Vagina (tissue), 2 donors: Measurements from ENCODE around the gene CEND1. TPM values are rescaled to one million over a fixed set of nuclear protein-coding genes. Genes with fewer than 3 reads are reported as not detected.

Experiments used
- DNase-seq, 2 donors: peaks; one replicate each; pipeline ENCODE4 v3.0.0-alpha.2; 2017; ENCODE audit errors: extremely low spot score in 2 of 2
- H3K27ac ChIP-seq: fragments of 200-600 bp; sonication (generic); one replicate; pipeline ENCODE4 v1.5.1; 2019
- H3K27me3 ChIP-seq: fragments of 200-600 bp; sonication (generic); one replicate; pipeline ENCODE4 v1.5.1; 2019
- H3K36me3 ChIP-seq, 2 donors: fragments of 200-600 bp; sonication (generic); one replicate each; pipeline ENCODE4 v1.5.1; 2017 to 2019
- H3K4me1 ChIP-seq: fragments of 200-600 bp; sonication (generic); one replicate; pipeline ENCODE4 v1.5.1; 2019
- H3K4me3 ChIP-seq, 2 donors: fragments of 200-600 bp; sonication (generic); 1 replicate in 1 of 2; 2 replicates in 1 of 2; pipeline ENCODE4 v1.5.1; 2016 to 2019
- H3K9me3 ChIP-seq: fragments of 200-600 bp; sonication (generic); one replicate; pipeline ENCODE4 v1.5.1; 2019
- POLR2A ChIP-seq, 2 donors: fragments of 450-650 bp; IDR thresholded peaks; one replicate each; pipeline ENCODE4 v1.6.1; 2017; ENCODE audit warnings: antibody characterized with exemption in 2 of 2, mild to moderate bottlenecking in 2 of 2, moderate library complexity in 2 of 2
- POLR2AphosphoS5 ChIP-seq, 2 donors: sonication (generic); formaldehyde crosslinking; IDR thresholded peaks; one replicate each; pipeline ENCODE4 v1.9.0; 2017; ENCODE audit warnings: antibody characterized with exemption in 2 of 2, mild to moderate bottlenecking in 2 of 2, low read depth in 1 of 2; ENCODE audit not compliant: insufficient read depth in 1 of 2
- intact Hi-C: fragments of 100-400 bp; cut with DNase I; formaldehyde crosslinking; loops from one replicate; pipeline ENCODE4 v1.15.1; 2023
- total RNA-seq: library from RNA; depleted of rRNA; stranded (reverse); fragments of >200 nt; gene quantifications from one replicate; pipeline ENCODE4 v1.2.3, GENCODE V29; 2016
- TF ChIP-seq, protein P1 (sequence below), 3 experiments: fragments of 450-650 bp in 2 of 3; fragments of 200-600 bp in 1 of 3; sonication (generic) in 1 of 3; IDR thresholded peaks; one replicate each; pipeline ENCODE4 v1.5.1; 2017 to 2019; ENCODE audit warnings: antibody characterized with exemption in 3 of 3, mild to moderate bottlenecking in 2 of 3, moderate library complexity in 2 of 3

Gene CEND1
- total RNA-seq, 1 donor from 2014 or later, result 1.7 TPM

DNA sequence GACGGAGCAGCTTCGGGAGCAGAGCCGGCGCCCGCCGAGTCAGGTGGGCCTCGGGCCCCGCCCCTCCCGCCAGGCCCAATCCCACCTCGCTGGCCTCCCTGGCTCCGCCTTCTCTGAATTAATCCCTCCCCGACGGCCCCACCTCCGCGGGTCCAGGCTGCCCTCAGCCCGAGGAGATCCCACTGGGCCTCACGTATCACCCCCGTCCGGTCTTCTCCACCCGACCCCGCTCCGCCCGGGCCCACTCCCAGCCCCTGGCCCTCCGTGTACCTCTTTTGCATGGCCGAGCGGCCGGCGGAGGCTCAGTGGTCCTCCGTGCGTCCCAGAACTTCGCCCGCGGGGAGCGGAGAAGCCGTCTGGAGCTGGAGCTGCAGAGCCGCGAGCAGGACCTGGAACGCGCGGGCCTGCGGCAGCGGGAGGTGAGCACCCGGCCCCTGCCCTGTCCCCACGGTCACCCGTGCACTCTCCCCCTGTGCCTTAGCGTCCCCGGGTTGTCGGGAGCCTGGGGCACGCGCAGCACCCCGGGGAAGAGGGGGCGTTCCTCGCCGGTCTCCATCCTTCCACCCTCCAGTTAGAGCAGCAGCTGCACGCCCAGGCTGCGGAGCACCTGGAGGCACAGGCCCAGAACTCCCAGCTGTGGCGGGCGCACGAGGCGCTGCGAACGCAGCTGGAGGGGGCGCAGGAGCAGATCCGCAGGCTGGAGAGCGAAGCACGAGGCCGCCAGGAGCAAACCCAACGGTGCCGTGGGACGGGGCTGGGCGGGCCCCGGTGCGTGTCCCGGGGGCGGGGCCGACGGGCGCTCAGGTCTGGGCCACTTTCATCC lies 40.6 kb upstream of the CEND1 start:
- peak overlapping the region; percentile 38 to 42 for H3K4me3 ChIP-seq
- intact Hi-C loops, result no loop called here
- no peak overlapping the region for H3K27ac ChIP-seq
- no peaks in the 10 kb centered on the region for H3K27me3 ChIP-seq
- no peak for DNase-seq
- no peaks in the 10 kb centered on the region for H3K36me3 ChIP-seq
- H3K4me1 ChIP-seq, result peaks cover 84% of the 10 kb centered on the region
- H3K9me3 ChIP-seq, result no peaks in the 10 kb centered on the region
- no peak for TF ChIP-seq POLR2AphosphoS5 (IDR thresholded peaks at IDR 0.05; ENCODE audit: insufficient read depth in 1 of 2, low read depth in 1 of 2)
- TF ChIP-seq POLR2A (IDR thresholded peaks at IDR 0.05), result no peak
- TF ChIP-seq, protein P1, sequence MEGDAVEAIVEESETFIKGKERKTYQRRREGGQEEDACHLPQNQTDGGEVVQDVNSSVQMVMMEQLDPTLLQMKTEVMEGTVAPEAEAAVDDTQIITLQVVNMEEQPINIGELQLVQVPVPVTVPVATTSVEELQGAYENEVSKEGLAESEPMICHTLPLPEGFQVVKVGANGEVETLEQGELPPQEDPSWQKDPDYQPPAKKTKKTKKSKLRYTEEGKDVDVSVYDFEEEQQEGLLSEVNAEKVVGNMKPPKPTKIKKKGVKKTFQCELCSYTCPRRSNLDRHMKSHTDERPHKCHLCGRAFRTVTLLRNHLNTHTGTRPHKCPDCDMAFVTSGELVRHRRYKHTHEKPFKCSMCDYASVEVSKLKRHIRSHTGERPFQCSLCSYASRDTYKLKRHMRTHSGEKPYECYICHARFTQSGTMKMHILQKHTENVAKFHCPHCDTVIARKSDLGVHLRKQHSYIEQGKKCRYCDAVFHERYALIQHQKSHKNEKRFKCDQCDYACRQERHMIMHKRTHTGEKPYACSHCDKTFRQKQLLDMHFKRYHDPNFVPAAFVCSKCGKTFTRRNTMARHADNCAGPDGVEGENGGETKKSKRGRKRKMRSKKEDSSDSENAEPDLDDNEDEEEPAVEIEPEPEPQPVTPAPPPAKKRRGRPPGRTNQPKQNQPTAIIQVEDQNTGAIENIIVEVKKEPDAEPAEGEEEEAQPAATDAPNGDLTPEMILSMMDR (IDR thresholded peaks at IDR 0.05), result no peak

DNA sequence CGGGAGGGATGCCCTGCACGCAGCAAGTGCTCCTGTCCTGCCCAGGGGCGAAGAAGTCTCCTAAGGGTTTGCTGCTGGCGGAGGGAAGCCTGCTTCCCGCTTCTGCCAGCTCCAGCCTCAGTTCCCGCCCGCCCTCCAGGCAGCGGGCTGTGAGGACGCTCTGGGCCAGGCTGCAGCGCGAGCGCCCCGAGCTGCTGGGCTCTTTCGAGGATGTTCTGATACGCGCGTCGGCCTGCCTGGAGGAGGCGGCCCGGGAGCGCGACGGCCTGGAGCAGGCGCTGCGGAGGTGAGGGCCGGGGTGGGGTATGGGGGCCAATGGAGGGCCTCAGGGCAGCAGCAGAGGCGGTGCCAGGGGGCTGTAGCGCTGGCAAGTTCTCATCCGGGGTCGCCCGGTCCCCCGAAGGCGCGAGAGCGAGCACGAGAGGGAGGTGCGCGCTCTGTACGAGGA lies 40.0 kb upstream of the CEND1 start:
- Histone ChIP-seq H3K4me1 (peaks cover 77% of the 10 kb centered on the region), H3K27ac (no peak overlapping the region), H3K9me3 (no peaks in the 10 kb centered on the region), H3K36me3 (peaks cover 0 to 5% of the 10 kb centered on the region in 2 donors), H3K4me3 (peak overlapping the region; percentile 38 to 42), H3K27me3 (no peaks in the 10 kb centered on the region)
- intact Hi-C loops, result no loop called here
- no peak for DNase-seq
- TF ChIP-seq, protein P1 (IDR thresholded peaks at IDR 0.05), result no peak
- TF ChIP-seq POLR2AphosphoS5 (IDR thresholded peaks at IDR 0.05; ENCODE audit: insufficient read depth in 1 of 2, low read depth in 1 of 2), result peak in 1 of 2 donors; percentile 6
- TF ChIP-seq POLR2A (IDR thresholded peaks at IDR 0.05), result no peak

DNA sequence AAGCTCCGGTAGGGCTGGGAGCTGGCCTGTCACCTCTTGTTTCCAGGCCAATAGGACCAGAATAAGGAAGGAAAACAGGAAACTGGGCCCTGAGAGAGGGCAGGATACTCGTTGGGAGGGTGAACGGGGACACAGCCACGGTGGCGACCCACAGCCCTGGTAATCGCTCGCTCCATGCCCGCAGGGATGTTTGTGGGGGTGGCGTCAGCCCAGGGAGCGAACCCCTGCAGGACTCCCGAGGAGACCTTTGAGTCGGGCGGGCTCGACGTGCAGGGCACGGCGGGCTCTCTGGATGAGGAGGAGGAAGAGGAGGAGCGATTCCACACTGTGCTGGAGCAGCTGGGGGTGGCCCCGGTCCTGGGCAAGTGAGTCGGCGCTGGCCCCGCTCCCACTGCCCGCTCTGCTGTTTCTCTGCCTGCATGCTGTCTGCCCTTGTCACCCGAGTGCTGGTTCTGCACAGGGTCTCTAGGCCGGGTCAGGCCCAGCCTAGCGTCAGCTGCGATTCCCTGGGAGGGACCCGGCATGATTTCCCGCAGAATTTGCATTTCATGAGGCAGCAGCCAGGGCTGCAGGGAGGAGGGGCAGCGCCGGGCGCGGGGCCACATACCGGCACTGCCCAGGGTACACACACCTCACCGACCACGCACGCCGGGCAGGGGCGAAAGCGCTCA lies 39.4 kb upstream of the CEND1 start:
- Histone ChIP-seq H3K9me3 (no peaks in the 10 kb centered on the region), H3K36me3 (peaks cover 0 to 11% of the 10 kb centered on the region in 2 donors), H3K27ac (no peak overlapping the region), H3K4me1 (peaks cover 72% of the 10 kb centered on the region), H3K4me3 (peak overlapping the region; percentile 38 to 42), H3K27me3 (no peaks in the 10 kb centered on the region)
- DNase-seq, result no peak
- TF ChIP-seq POLR2A (IDR thresholded peaks at IDR 0.05) (no peak), POLR2AphosphoS5 (IDR thresholded peaks at IDR 0.05; ENCODE audit: insufficient read depth in 1 of 2, low read depth in 1 of 2) (peak; percentile 26 to 54)
- TF ChIP-seq, protein P1 (IDR thresholded peaks at IDR 0.05), result no peak
- intact Hi-C loops, result no loop called here

DNA sequence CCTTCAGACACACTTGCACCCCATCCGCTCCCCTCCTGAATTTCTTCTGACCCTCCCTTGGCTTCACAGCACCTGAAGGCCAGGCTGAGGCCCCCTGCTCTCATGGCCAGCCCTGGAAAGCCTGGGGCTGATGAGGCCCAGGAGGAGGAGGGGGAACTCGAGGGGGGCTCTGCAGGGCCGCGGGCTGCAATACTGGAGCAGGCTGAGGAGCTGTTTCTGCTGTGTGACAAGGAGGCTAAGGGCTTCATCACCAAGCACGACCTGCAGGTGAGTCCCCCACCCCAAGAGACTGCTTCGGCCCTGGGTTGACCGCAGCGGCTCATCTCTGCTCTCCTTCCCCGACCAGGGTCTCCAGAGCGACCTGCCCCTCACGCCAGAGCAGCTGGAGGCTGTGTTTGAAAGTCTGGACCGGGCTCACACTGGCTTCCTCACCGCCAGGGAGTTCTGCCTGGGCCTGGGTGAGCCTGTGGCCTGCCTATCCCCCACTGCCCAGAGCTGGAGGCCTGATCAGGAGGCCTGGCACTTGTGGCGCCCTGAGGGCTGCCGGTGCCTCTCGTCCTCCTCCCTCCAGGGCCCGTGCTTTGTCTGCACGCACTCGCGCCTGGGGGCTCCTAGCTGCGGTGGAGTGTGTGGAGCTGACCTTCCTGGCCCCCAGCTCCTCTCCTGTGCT lies 38.8 kb upstream of the CEND1 start:
- Histone ChIP-seq H3K27me3 (no peaks in the 10 kb centered on the region), H3K36me3 (peaks cover 0 to 17% of the 10 kb centered on the region in 2 donors), H3K4me3 (peak overlapping the region in 1 of 2 donors; percentile 42), H3K9me3 (no peaks in the 10 kb centered on the region), H3K4me1 (peaks cover 65% of the 10 kb centered on the region), H3K27ac (no peak overlapping the region)
- TF ChIP-seq POLR2AphosphoS5 (IDR thresholded peaks at IDR 0.05; ENCODE audit: insufficient read depth in 1 of 2, low read depth in 1 of 2) (no peak), POLR2A (IDR thresholded peaks at IDR 0.05) (no peak)
- TF ChIP-seq, protein P1 (IDR thresholded peaks at IDR 0.05), result no peak
- intact Hi-C loops, result no loop called here
- DNase-seq, result no peak
